Testis (tissue), 2 donors: Measurements from ENCODE around the gene TOLLIP.
A peak's percentile ranks its signal among the peaks of the same experiment; 100 is the strongest.

ENCODE experiments used
- CTCF ChIP-seq, 3 experiments: fragments of 450-650 bp in 2 of 3; fragments of 200-600 bp in 1 of 3; sonication (generic) in 1 of 3; IDR thresholded peaks; one replicate each; pipeline ENCODE4 v1.5.1; 2016 to 2019; ENCODE audit warnings: antibody characterized with exemption in 3 of 3, mild to moderate bottlenecking in 2 of 3, moderate library complexity in 1 of 3
- POLR2A ChIP-seq: fragments of 450-650 bp; IDR thresholded peaks from one replicate; pipeline ENCODE4 v1.6.1; 2017; ENCODE audit warnings: antibody characterized with exemption, mild to moderate bottlenecking, moderate library complexity

- peak in 2 of 3 experiments; percentile 25 to 47 for TF ChIP-seq CTCF (IDR thresholded peaks at IDR 0.05)
- no peak for TF ChIP-seq POLR2A
Measured at GRCh38 chr11:1293619-1294015, 15.8 kb downstream of the TOLLIP start.
